Islet of Langerhans (tissue), 1 donor: ENCODE measurements around the gene ATP2B2.

Experiments
- FAIRE-seq: peaks from one replicate; lab custom pipeline; 2011; peaks lifted over from hg19 to GRCh38; lab: Jason Lieb, UNC

Gene ATP2B2

DNA sequence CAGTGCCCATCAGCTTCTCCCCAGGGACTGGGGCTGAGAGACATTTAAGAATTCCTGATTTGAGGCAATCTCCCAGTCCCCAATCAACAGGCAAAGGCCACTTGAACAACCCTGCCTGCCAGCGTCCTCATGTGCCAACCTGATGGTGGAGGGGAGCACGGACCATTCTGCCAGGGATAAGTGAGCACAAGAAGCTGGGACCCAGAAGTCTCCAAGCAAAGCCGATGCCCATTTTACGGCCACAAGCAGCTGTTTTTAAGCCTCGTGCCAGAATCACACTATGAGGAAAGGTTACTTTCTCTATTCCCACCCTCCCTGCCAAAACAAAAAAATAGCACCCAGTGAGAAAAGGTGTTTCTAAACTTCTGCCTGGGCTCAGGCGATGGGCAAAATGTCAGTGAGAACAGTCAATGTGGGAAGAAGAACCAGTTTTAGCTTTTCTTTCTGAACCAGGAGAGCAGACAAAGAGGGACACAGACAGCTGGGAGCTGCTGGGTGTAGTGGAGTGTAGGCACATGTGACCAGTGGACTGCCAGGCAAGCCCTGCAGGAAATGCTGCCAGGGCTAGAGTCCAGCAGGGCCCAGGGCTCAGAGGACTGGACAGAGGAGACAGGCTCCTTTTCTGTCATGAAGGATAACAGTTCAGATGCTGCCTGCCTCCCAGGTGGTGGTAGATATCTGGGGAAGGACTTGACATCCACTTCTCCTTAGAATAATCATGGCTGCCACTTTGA, 57.7 kb downstream of the ATP2B2 start:
- FAIRE-seq: no peak

DNA sequence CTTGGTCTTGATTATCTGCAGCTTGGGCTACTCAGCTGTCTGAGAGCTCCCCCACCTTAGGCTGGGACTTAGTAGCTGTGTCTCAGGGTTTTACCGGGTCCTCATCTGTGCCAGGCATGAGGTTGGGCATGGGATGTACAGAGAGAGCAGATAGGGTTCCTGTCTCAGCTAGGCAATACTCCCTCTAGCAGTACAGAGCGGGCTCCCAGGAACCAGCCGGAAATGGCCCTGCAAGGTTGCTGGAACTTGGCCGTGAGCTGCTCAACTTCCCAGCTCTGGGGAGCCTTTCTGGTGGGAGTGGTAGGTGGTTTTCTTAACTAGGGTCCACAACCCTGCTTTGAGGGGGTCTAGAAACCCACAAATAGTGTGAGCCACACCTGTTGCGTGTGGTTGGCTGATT, 58.3 kb downstream of the ATP2B2 start:
- no peak for FAIRE-seq

DNA sequence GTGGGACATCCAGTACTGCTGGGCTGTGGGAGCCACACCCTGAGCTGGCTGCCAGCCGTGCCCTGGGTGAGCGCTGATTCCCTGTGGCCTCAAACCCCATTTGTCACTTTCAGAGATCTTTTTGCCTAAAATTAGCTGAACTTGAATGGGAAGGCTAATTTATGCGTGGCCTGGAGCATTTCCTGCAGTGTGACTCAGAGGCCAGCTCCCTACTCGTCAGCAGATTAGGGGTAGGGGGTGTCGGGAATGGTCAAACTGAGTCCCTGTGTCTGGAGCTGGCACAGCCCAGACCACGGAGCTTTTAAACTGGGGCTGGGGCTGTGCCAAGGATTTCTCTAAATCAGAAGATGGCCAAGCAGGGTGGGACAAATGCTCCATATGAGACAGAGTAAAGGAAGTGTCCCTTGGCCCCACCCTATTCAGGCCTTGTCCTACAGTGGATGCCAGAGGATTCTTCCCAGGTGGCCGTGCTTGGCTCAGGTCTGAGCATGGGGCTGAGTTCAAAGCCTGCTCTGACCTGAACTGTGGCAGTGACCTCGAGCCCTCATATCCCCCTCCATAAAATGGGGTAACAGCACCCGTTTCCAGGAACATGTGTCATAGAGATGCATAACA, 59.7 kb downstream of the ATP2B2 start:
- FAIRE-seq: no peak

DNA sequence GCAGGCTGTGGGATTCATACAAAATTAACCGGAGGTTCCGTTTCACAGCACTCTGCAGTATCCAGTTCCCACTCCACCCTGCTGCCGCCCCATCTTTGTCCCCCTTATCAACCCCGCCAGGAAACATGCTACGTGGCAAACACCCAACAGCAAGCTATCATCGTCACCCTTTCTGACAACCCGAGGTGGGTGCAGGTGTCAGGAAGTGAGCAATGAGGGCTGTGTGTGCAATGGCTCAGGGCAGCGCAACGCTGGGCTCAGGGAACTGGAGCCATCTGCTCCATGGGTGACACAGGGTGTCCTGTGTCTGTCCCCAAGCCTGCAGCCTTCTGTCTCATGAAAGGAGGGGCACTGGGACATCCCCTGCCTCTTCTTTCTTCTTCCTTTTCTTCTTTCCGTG, 60.9 kb downstream of the ATP2B2 start:
- no peak for FAIRE-seq

DNA sequence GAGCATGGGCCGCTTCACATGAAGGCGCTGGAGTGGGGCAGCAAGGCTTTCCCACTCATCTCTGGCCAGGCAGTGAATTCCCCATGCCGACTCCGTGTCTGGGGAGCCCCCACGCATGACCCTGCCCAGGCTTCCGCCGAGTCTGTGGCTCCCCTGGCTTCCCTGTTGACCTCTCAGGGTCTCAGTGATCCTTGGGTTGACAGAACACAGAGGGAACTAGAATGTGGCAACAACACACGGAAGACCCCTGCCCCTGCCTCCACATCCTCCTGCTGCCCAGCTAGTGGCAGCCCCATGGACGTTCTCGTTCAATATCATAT, 61.3 kb downstream of the ATP2B2 start:
- FAIRE-seq: no peak

DNA sequence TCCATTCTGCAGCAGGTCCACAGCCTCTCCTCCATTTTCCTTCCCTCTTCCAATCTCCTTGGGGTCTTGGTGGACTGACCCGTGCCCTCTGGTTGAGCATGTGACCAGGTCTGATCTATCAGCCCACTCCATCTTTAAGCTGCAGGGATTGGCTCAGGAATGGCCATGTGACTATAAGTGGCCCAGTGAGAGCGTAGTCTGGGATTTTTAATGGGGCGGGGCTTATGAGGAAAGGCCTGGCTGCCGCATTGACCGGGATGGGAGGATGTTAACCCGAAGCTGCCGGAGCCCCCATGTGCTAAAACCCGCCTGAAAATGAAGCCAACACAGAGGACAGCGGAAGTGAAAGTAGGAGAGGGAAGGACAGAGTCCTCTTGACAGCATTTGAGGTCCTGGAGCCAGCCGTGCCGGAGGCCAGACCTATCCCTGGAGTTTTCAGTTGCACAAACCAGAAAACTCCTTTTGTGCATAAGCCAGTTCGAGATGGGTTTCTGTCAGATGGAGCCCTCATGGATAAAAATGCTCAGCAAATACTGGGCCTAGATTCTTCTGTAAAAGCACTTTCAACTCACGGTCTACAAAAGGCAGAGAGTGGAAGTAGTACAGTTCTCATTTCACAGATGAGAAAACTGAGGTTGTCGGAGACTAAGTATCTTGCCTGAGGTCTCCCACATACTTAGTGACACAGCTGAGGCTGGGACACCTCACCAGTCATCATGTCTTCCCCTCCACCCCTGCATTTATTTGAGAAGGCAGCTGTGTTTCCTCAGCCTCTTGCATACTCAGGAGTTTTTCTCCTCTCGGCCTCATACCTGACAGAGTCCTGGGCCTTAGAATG, 61.9 kb downstream of the ATP2B2 start:
- no peak for FAIRE-seq

DNA sequence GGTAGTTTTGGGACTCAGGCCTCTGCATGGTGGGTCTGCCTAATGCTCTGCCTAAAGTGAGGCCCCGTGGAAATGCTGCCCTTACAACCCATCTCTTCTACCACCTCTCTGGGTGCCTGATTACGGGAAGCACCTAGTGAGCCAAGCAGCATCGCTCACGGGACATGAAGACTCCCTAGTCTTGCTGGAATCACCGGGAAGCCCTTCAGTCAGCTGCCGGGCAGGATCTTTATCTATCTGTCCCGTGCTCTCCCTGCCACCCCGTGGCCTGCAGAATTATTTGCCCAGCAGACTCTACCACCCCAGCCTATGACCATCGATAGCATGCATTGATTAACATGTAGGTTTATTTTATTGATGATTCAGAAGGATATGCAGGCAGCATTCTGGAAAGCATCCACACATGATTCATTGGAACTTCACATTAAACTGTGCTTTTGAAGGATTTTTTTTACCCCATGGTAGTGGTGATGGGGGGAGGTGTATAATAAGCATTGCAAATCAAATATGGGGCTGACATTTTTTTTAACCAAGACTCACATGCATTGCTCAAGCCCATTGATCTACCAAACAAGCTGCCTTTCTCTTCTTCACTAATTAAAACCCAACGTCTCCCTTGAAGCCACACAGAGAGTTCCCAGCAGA, 63.1 kb downstream of the ATP2B2 start:
- no peak for FAIRE-seq

DNA sequence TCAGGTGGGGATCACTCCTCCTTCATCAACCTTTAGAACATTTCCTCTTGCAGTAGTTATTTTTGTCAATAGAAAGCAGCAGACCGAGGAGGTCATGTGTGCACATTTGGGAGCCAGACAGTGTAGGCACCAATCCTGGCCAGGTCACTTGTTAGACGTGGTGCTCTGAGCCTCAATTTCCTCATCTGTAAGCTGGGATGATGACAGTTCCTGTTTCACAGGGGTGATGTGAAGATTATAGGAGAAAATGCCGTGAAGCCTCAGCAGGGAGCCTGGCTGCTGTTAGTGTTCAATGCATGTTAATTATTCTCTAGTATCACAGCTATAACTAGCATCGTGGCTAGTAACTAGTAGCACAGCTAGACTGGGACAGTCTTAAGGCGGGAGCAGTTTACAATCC, 64.7 kb downstream of the ATP2B2 start:
- FAIRE-seq: no peak

DNA sequence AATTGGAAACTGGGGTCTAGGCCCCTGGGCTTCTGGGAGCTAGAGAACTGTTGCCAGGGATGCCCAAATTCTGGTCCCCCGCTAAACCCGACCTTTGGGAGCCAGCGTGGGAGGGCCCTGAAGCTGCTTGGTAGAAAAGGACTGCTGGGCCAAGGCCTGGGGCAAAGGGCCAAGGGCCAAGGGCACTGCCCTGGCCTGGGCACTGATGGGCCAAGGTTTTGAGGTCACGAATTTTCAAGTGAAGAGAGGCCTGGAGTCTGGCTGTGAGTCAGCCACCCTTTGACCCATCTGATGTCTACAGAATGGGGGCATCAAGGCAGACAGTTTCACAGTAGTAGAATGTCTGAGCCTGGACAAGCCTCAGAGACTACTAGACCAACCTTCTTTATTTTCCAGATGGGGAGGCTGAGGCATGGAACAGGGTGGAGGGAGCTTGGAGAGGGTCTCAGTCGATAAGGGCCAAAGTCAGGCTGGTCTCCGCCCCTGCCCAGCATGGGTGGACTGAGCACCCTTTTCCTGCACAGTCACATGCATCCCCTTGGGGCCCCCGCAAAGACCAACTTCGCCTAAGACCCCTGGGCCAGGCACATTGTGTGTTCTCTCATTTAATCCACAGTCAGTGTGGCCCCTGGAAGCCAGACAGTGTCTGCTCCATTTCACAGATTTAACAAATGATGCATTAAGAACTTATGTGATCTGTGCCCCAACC, 66.3 kb downstream of the ATP2B2 start:
- no peak for FAIRE-seq

DNA sequence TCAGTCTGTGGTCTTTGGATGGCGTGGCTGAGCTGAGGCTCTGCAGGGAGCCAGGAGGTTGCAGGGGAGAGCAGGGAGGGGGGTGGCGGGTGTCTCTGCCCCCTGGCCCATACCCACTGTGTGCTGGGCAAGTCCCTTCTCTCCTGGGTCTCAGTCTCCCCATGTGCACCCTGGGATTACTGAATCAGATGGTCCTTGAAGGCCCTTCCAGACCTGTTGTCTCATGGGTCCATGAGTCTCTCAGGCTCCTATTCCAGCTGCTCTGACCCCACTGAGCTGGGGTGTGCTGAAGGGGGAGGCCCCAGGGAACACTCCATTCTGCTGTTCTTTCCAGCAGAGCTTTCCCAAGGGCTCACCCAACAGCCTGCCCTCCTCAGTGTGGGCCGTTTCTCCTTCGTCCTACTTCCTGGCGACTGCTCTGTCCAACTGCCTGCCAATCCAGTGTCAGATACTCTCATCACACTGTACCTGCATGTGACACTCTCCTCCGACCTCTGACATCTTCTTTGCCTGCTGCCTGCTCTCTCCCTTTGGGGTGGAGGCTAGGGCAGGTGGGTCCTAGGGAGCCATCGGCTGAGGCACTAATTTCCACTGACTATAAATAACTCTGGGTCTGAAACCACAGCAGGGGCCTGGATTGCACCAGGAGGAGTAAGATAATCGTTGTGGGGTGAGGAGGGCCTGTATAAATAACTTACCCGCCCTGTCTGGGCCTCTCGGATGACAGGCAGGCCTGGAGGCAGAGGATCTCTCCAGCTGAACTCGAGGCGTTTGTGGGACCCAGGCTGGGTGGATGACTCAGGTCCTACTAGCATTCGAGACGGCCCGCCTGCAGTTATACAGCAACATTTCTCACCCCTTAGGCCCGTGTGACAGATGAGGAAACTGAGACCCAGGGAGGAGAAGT, 67.1 kb downstream of the ATP2B2 start:
- FAIRE-seq: no peak

DNA sequence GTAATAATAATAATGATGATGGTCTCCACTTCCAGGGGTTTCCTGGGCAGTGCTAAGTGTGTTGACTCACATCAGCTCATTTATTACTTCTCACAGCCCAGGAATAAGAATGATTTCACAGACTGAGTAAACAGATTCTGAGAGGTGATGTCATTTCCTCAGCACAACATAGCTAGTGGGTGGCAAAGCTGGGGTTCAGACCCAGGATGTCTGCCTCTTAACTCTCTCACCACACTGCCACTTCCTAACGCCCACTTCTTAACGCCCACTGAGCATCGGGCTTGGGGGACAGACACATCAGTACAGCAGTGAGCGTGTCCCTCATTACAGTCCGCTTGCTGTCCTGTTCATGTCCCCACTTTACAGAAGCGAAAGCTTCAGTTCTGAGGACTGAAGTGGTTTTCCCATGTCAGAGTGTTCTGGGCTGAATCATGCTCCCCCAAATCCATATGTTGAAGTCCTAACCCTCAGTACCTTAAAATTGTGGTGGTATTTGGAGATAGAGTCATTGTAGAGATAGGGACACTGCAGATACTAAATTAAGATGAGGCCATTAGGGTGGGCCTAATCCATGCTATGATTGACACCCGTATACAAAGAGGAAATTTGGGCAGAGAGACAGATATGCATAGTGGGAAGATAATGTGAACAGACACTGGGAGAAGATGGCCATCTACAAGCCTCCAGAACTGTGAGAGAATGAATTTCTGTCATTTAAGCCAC, 68.0 kb downstream of the ATP2B2 start:
- no peak for FAIRE-seq

DNA sequence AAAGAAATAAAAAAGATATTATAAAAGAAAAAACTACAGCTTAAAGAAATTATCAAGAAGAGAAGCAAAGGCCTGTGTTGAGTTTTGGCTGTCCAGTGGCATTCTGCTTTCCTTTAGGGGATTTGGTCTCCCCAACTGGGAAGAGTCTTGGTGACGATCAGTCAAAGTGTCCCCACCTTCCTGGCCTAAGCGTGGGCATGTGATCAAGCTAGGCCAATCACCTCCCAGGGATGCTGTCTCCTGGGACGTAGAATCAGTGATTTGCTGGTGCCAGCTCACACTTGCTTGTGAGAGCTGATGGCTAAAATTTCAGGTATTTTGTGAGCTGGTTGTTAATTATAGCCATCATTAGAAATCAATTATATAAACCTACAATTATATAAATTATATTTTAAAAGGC, 69.5 kb downstream of the ATP2B2 start:
- FAIRE-seq: no peak

DNA sequence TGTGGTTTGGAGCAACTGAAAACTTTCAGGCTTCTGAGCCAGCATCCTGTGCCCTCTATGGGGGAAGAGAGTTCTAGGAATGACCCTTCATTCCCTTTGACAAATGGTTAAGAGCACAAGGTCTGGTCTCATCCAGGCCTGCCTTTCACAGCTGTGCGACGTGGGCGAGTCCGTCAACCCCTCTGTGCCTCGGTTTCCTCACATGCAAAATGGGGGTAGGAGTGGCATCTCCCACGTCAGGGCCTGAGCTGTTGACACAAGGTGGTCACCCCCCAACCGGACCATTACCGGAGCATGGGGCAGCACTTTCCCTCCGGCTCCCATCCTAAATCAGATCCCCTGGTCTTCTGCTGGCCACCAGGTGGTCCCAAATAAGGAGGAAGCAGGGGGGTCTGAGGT, 70.4 kb downstream of the ATP2B2 start:
- no peak for FAIRE-seq

DNA sequence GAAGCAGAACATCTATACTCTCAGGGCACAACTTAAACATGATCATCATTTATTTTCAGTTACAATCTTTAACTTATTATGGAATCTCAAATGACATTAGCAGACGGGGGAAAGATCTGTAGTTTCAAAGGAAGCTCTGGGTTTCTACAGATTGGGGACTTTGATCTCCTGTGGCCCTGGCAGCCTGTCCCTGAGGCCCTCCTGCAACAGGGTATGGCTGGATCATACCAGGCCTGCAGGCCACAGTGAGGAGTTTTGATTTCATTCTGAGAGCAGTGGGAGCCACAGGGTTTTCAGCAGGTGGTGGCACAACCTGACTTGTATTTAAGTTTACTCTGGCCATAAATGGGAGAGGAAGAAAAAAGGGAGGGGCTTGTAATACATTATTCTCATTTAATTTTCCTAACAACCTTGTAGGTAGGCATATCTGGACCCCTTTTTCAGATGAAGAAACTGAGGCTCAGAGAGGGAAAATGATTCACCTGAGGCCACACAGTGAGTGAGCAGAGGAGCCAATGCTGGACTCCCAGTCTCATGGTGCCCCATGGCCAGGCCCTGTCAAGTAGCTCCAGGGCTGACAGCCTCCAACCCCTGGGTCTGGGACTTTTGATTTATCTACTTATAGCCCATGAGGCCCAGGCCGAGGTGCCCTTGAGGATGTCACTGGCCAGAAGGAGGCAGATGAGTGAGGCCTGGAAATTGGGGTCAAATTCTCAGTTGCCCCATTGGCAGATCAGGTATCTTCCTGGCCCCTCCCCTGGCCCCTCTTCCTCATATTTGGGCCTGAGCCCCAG, 71.0 kb downstream of the ATP2B2 start:
- FAIRE-seq: no peak

DNA sequence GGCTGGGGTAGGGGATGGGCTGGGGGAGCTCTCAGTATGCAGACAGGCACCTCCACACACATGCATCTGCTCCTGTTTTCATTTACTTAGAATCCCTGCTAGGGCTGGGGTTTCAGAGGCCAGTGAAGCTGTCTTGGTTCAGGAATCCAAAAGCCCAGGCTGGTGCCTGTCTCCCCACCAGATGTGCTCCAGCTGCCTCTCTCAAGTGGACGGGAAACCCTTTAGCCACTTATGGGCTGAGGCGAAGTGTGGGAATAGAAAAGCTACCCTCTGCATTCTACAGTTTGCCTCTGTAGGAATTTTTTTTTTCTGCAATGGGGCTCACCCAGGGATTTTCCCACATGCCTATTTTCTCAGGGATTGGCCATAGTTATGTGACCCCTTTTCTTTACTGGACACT, 72.5 kb downstream of the ATP2B2 start:
- no peak for FAIRE-seq

DNA sequence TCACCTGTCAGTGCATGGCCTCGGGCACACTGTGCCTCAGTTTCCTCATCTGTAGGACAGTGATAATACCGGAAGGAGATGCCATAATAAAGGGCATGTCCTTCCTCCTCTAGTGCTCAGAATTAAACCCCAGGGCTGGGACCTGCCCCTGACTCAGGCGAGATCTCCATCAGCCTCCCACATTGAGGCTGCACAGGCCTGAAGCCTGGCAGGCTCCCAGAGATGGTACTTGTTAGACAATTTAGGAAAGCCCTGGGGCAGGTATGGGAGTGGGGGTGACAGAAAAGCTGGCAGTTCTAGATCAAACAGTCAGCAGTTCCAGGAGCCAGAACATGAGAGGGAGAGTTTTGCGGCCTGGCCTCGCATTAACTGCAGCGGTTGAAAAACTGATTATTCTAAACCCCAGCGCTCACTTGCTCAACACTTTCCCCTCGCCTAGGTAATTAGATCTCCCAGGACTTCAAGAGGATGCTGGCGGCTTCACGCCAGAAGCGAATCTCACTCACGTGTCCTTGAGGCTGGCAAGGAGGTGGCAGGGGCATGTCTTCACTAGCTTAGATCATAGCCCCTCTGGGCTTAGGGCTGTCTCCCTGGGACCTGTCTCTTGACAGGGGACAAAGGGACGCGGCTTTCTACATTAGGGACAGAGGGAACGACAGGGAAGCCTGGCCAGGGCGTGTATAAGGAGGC, 73.1 kb downstream of the ATP2B2 start:
- FAIRE-seq: no peak

DNA sequence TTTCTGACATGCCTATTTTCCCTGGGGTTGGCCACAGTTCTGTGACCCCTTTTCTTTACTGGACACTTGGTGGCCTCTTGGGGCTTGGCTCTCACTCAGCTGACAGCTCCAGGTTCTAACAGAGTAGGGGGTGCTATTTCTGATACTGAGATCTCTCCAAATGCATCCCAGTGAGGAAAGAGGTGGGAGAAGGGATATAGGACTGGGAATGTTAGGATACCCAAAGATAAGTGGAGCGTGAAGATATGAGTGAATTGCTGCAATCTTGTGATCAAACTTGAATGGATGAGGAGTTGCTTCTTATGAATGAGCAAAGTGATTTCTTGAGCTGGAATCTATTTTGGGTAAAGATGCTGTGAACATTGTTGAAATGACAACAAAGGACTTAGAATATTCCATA, 74.6 kb downstream of the ATP2B2 start:
- no peak for FAIRE-seq

DNA sequence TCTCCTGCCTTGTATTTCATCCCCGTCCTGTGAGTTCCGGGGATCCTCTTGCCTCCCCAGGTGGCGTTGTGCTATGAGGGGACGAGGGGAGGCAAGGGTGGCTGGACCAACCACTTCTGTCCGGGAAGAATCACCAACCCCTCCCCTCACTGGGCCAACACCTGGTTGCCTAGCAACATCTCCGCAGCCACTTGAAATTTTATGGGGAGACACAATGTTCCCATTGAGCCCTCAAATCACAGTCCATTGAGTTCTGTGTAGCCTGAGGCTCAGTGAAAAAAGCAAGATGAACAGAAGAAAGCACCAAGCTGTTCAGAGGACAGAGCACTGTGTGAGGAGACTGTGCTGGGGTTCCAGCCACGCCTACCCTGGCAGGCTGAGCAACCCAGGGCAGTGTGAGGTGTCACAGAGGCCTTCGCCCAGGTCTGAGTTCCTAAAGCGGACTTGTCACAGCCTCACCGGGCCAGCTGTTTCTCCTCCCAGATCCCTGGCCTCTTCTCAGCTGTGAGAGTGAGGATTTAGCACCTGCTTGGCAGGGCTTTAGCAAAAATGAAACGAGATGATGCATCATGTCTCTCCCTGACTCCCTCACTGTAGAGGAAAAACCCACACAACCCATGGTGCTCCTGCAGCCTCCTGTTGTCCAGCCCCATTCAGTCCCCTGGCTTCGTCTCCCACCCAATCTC, 76.8 kb downstream of the ATP2B2 start:
- no peak for FAIRE-seq
